Prostate gland (tissue), 2 donors: ENCODE measurements around the gene LIPC.

ENCODE experiments used
- CTCF ChIP-seq, 4 experiments: fragments of 200-600 bp in 2 of 4; fragments of 450-650 bp in 2 of 4; sonication (generic) in 2 of 4; IDR thresholded peaks; 1 replicate in 3 of 4; 2 replicates in 1 of 4; pipeline ENCODE4 v1.5.1; 2016 to 2019; ENCODE audit warnings: antibody characterized with exemption in 4 of 4, mild to moderate bottlenecking in 2 of 4, moderate library complexity in 2 of 4
- POLR2AphosphoS5 ChIP-seq: sonication (generic); formaldehyde crosslinking; IDR thresholded peaks from one replicate; pipeline ENCODE4 v1.6.1; 2017; ENCODE audit warnings: antibody characterized with exemption

GRCh38 chr15:58454950-58455401 lies 23.2 kb downstream of the LIPC start:
- no peak for TF ChIP-seq CTCF (IDR thresholded peaks at IDR 0.05)
- no peak for TF ChIP-seq POLR2AphosphoS5
